ENCODE results near the gene KIF18A.
"Not testable (repeated sequence)": the region's sequence is repeated elsewhere in the genome, so short reads cannot be mapped to it uniquely, and the experiment has no call there.

Gene KIF18A

DNA sequence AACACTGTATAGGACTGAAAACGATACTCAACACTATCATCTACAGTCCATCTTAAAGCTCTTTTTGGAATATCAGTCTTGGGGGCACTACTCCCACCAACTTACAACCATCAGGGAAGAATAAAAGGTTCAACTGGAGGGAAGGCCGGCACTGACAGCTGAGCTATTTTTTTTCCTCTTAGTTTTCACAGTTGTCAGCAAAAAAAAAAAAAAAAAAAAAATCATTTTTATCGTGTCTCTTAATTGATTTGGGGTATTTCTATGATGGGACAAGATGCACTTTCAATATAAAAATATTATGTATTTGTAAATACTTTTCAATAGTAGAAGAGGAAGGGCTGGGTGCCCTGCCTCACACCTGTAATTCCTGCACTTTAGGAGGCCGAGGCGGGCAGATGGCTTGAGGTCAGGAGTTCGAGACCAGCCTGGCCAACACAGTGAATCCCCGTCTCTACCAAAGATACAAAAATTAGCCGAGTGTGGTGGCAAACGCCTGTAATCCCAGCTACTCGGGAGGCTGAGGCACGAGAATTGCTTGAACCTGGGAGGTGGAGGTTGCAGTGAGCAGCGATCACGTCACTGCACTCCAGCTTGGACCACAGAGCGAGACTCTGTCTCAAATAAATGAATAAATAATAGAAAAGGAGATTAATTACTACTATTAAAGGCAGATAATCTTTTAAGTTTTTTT, 1.5 kb downstream of the KIF18A start:
- no peak for DNase-seq (ENCODE audit: low spot score)

- no peak for DNase-seq (ENCODE audit: low spot score)
Measured at GRCh38 chr11:28105869-28106268, 2.1 kb downstream of the KIF18A start.

DNA sequence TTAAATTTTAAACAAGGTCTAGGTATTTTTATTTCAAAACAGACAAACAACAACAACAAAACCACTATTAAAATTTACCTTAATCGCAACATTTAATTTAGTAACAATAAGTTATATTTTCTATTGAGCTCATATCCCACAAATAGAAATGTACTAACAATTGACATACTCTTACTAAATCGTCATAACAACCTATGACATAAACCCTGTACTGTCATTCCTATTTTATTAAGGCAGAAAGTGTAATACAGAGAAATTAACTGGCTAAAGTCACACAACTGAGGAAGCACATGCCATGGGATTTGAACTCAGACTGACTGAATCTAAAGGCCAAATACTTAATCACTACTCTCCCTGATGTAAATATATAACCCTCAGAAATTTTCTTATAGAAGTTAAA, 3.0 kb downstream of the KIF18A start:
- no peak for DNase-seq (ENCODE audit: low spot score)

DNA sequence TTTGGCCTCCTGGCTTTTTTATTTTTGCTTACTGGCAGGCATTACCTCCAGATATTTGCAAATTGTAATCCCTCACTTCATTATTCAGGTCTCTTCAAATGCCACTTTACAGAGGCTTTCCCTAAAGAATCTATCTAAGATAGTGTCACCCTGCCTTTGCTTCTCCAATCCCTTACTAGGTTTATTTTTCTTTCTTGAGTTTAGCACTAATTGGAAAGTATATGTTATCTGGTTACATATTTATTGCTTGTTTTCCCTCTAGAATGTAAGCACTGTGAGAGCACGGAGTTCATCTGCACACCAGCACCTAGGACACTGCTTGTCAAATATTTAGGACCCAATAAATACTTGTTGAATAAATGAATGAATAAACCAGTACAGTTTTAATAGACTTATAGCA, 3.5 kb downstream of the KIF18A start:
- DNase-seq (ENCODE audit: low spot score), result no peak

GRCh38 chr11:28102300-28102699, 5.7 kb downstream of the KIF18A start:
- not testable (repeated sequence) for DNase-seq (ENCODE audit: low spot score)

GRCh38 chr11:28100665-28101064, 7.3 kb downstream of the KIF18A start:
- no peak for DNase-seq (ENCODE audit: low spot score)

GRCh38 chr11:28099715-28100114, 8.2 kb downstream of the KIF18A start:
- DNase-seq (ENCODE audit: low spot score), result no peak

GRCh38 chr11:28098257-28098656, 9.7 kb downstream of the KIF18A start:
- no peak for DNase-seq (ENCODE audit: low spot score)

DNA sequence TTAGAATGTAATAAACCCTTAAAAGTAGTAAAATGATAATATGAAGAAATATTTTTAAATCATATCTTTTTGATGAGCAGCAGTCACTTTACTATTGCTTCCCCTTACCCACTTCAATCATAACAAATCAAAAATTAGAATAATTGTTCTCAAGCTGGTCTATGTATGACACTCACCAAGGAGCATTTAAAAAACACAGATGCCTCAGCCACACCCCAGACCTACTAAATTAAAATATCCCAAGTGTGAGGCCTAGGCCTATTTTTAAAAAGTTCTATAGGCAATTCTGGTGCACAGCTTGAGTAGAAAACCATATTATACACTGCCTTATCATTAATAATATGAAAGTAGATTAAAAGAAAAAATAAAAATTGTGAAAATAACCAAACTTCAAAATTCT, 15.2 kb downstream of the KIF18A start:
- DNase-seq (ENCODE audit: low spot score), result no peak

DNA sequence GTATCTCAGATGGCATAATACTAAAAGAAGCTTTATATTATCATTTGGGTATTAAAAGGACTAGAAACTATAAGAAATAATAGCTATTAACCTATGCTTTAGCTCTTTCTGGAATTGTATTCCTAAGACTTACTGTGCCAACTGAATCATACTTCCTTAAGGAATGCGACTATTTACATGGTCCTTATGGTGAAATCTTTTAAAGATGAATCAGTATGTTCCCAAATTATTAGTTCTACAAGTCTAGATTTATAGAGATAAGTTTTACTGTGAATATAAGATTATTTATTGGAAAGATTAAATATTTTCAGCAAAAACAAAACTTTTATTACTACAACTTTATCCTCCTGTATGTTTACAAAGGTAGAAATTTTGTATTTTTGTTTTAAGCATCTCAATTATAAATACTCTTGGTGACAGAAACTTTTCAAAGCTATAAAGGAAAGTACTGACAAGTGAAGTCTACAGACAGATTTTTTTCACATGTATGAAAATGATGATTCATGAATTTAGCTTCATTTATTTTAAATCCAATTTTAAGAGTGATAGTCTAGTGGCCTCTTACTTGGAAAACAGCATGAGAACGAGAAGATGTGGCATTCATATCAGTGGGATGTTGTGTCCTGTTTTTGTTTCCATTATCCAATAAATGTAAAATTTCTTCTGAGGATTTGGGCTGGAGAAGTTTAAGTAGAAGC, 17.8 kb downstream of the KIF18A start:
- DNase-seq (ENCODE audit: low spot score), result no peak

DNA sequence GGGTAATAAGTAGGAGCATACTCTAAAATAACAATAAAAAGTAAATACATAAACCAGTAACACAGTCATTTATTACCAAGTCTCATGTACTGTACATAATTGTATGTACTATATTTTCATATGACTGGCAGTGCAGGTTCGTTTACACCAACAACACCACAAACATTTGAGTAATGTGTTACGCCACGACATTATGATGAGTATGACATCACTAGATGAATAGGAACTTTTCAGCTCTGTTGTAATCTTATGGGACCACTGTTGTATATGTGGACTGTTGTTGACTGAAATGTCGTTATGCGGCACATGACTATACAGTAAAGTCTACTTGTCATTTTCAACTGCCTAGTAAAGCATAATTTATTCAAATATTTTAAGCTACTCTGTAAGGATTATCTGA, 18.6 kb downstream of the KIF18A start:
- DNase-seq (ENCODE audit: low spot score), result no peak

DNA sequence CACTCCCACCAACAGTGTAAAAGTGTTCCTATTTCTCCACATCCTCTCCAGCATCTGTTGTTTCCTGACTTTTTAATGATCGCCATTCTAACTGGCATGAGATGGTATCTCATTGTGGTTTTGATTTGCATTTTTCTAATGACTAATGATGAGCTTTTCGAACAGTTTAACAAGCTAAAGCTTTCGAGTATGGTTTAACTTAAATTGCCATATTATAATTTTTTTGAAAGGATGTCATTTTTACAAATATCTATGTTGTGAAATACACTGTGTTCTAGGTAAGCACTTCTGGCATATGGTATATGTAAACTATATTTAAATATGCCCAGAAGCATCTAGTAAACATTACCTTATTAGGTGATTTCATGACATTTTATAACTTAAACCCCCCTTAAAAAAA, 20.3 kb downstream of the KIF18A start:
- DNase-seq (ENCODE audit: low spot score), result not testable (repeated sequence)

DNA sequence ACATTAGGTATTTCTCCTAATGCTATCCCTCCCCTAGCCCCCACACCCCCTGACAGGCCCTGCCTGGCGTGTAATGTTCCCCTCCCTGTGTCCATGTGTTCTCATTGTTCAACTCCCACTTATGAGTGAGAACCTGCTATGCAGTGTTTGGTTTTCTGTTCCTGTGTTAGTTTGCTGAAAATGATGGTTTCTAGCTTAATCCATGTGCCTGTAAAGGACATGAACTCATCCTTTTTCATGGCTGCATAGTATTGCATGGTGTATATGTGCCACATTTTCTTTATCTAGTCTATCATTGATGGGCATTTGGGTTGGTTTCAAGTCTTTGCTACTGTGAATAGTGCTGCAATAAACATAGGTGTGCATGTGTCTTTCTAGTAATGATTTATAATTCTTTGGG, 20.8 kb downstream of the KIF18A start:
- DNase-seq (ENCODE audit: low spot score), result not testable (repeated sequence)

GRCh38 chr11:28086569-28086968, 21.4 kb downstream of the KIF18A start:
- no peak for DNase-seq (ENCODE audit: low spot score)

DNA sequence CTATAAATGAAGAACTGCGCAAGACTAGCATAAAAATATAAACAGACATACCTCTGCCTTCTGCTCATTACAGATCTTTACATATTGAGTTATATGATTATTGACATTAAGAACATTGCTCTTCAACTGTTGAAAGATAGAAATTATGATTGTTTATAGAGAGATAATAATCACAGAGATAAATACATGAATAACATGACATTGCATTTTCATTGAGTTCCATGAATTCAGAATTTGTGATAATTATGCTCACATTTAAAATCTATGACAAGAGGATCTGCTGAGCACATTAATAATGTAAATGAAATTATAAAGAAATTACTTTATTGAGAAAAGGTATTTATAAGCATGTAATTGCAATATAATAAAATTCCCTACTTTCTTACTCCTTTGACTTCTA, 24.8 kb downstream of the KIF18A start:
- no peak for DNase-seq (ENCODE audit: low spot score)

GRCh38 chr11:28077521-28077920, 30.4 kb downstream of the KIF18A start:
- DNase-seq (ENCODE audit: low spot score), result no peak

DNA sequence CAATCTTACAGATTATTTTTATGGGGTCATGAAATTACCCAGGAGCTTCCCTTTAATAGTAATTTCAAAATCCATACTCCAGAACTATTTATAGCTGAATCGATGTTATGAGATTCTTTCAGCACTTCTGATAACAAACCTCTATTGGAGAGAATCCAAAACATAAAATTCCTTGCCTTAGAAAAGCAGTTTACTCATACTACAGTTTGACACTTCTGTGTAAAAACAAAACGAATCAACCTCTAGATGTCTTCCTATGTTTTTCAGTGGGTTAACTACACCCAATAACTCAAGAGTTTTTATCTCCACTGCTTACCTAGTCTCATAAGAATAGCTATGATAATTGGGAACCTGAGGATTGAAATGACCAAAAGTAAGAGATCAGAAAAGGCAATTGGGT, 35.6 kb downstream of the KIF18A start:
- DNase-seq (ENCODE audit: low spot score), result no peak

DNA sequence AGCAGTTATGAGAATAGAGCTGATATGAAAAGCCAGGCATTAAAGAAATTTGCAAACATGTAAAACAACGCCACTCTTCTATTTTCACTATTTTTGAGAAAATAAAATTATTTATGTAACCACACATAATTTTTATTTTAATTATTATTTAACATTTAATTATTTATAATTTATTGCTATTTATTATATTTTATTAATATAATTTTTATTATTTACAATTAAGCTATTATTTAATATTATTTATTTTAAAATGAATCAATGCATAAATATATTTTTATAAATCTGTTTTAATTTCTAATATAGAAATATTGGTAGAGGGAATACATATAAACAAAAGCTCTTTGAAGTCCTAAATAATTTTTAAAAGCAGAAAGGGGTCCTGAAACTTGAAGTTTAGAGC, 36.7 kb downstream of the KIF18A start:
- DNase-seq (ENCODE audit: low spot score), result no peak

DNA sequence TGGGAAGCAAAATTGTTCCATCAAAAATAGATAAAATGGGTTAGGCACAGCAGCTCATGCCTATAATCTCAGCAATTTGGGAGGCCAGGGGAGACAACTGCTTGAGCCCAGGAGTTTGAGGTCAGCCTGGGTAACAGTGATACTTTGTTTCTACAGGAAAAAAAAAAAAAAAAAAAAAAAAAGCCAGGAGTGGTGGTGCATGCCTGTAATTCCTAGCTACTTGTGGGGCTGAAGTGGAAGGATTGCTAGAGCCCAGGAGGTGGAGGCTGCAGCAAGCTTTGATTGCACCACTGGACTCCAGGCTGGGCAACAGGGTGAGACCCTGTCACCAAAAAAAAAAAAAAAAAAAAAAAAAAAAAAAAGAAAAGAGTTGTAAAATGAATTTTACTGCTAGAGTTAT, 49.6 kb downstream of the KIF18A start:
- no peak for DNase-seq (ENCODE audit: low spot score)

GRCh38 chr11:28054821-28055220, 53.1 kb downstream of the KIF18A start:
- no peak for DNase-seq (ENCODE audit: low spot score)

DNA sequence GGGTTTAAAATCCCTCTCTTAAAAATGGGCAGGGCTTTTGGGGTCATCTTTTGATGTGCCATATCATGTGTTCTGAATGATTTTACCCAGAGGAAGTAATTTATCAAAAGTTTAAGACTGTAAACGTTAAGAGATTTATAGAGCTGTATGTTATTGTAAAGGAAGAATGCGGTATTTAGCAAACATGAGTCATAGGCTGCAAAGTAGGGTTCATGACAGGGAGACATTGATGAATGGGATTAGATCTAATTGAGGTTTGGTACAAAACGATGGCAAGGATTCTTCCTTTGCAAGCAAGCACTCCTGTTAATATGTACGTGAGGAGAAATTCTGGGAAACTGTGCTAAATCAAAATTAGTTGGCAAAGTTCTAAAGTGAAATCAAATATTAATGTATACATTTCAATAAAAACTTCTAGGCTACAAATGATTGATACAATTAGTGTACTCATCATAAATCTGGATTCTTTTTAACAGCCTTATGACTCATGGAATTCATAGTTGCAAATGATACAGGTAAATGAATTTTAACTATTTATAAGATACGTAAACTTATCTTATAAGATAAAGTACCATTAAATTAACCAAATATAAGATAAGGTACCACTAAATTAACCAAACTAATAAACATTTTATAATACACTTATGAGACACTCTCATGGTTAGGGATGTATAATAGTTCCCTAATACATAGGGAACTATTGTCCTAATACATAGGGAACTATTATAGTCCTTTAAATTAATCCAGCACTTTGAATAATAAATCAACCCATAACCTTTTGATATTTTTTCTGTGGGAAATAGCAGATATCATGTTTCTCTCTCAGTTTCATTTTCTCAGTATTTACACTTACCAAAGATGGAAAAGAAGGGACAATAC, 58.4 kb downstream of the KIF18A start:
- peak; percentile 17 for DNase-seq (ENCODE audit: low spot score)

DNA sequence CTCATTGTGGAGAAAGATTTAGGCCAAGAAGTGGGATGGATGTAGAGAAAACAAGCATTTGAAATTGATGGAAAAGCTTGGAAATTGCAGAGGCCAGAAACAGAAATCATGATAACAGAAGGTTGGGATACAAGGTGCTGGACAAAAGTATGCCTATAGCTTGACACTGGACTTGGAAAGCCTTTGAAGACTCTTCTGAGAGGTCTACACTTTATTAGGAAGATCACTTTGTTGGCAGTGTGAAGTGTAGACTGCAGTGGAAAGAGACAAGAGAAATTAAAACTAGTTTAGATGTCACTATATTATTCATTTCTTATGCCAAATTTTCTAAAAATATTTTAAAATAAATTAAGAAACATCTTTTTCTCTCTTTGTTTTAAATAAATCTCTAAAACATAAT, 59.1 kb downstream of the KIF18A start:
- DNase-seq (ENCODE audit: low spot score), result no peak
